PC-9 (cell line): ENCODE data around the gene NUP210.

ENCODE experiments used
- CTCF ChIP-seq: fragments of 200-600 bp; sonication (generic); conservative IDR thresholded peaks from 2 replicates; pipeline ENCODE4 v1.6.1; 2017; ENCODE audit warnings: mixed run types, antibody characterized with exemption, mild to moderate bottlenecking, moderate library complexity
- EZH2 ChIP-seq: fragments of 200-600 bp; sonication (generic); IDR thresholded peaks from 2 replicates; pipeline ENCODE4 v1.8.0; 2017; ENCODE audit warnings: antibody characterized with exemption, low read depth

GRCh38 chr3:13388816-13389215 is 31.3 kb downstream of the NUP210 start:
- TF ChIP-seq CTCF (no peak), EZH2 (no peak)
